K562 (cell line): ENCODE data around the gene INA. TPM values are rescaled to one million over a fixed set of nuclear protein-coding genes. Genes with fewer than 3 reads are reported as not detected.

ENCODE experiments used
- C11orf30 ChIP-seq: fragments of 450-650 bp; IDR thresholded peaks from 2 replicates; pipeline ENCODE4 v1.6.1; 2016; ENCODE audit warnings: low read depth, mild to moderate bottlenecking
- ELK1 ChIP-seq: sonication (generic); formaldehyde crosslinking; IDR thresholded peaks from 2 replicates; pipeline ENCODE4 v1.8.1; 2022; ENCODE audit warnings: missing genetic modification reagents
- FOXK1 ChIP-seq: sonication (generic); formaldehyde crosslinking; IDR thresholded peaks from 2 replicates; pipeline ENCODE4 v1.8.0; 2022; ENCODE audit warnings: missing genetic modification reagents, mild to moderate bottlenecking, borderline replicate concordance
- FOXO4 ChIP-seq: fragments of 450-650 bp; formaldehyde crosslinking; IDR thresholded peaks from 2 replicates; pipeline ENCODE4 v1.4.0; 2020; ENCODE audit warnings: mild to moderate bottlenecking, moderate library complexity
- KLF10 ChIP-seq: fragments of 250-450 bp; sonication (Bioruptor Pico); IDR thresholded peaks from 2 replicates; pipeline ENCODE4 v1.6.1; 2021; ENCODE audit warnings: matching md5 sums
- LARP7 ChIP-seq: fragments of 450-650 bp; IDR thresholded peaks from 2 replicates; pipeline ENCODE4 v1.6.1; 2016
- MBD1 ChIP-seq: fragments of 250-450 bp; sonication (Bioruptor Pico); IDR thresholded peaks from 2 replicates; pipeline ENCODE4 v1.8.0; 2022; ENCODE audit warnings: inconsistent platforms
- NBN ChIP-seq: fragments of 450-650 bp; IDR thresholded peaks from 2 replicates; pipeline ENCODE4 v1.6.1; 2016; ENCODE audit warnings: low read depth, mild to moderate bottlenecking
- RBM34 ChIP-seq: fragments of 200-400 bp; formaldehyde crosslinking; IDR thresholded peaks from 2 replicates; pipeline ENCODE4 v1.6.1; 2018; ENCODE audit warnings: low read length, borderline replicate concordance; ENCODE audit not compliant: insufficient read depth
- SIX5 ChIP-seq, 2 experiments: IDR thresholded peaks; 2 replicates each; pipeline ENCODE4 v1.6.1; 2011; ENCODE audit warnings: low read length in 2 of 2, borderline replicate concordance in 1 of 2, low read depth in 1 of 2, mild to moderate bottlenecking in 1 of 2, moderate library complexity in 1 of 2; ENCODE audit not compliant: insufficient read depth in 1 of 2
- TFAM ChIP-seq: fragments of 250-450 bp; sonication (Bioruptor Pico); conservative IDR thresholded peaks from 2 replicates; pipeline ENCODE4 v1.5.0; 2021; ENCODE audit warnings: mild to moderate bottlenecking, moderate library complexity
- ZBTB49 ChIP-seq: sonication (generic); formaldehyde crosslinking; IDR thresholded peaks from 2 replicates; pipeline ENCODE4 v1.8.0; 2022; ENCODE audit warnings: missing genetic modification reagents, mild to moderate bottlenecking, borderline replicate concordance
- ZNF77 ChIP-seq: fragments of 250-450 bp; sonication (Bioruptor Pico); IDR thresholded peaks from 2 replicates; pipeline ENCODE4 v1.5.0; 2020
- polyA plus RNA-seq, 8 experiments: library from polyadenylated mRNA; depleted of rRNA in 4 of 8; stranded (reverse) in 5 of 8; unstranded in 3 of 8; fragments of >200 nt; fragmentation: Nextera tagmentation in 2 of 8; fragmentation: Illumina TruSeq in 1 of 8; extraction: Ambion mirVana in 2 of 8; extraction: Trizol in 1 of 8; gene quantifications; 2 replicates each; pipeline versions ENCODE4 v1.2.1 to v1.2.3, GENCODE V29; 2011 to 2014; ENCODE audit warnings: inconsistent platforms in 1 of 8, missing spikeins in 1 of 8
- small RNA-seq: library from RNA; depleted of rRNA; stranded (forward); fragments of <200 nt; gene quantifications from one replicate; pipeline ENCODE3, GENCODE V24; 2014
- total RNA-seq, 7 experiments: library from RNA; depleted of rRNA in 6 of 7; stranded (reverse); fragments of >200 nt in 6 of 7; fragmentation: Illumina TruSeq in 2 of 7; extraction: Trizol in 2 of 7; gene quantifications; 2 replicates each; pipeline versions ENCODE4 v1.2.1 to v1.2.3, GENCODE V29; 2011 to 2021; ENCODE audit warnings: low replicate concordance in 1 of 7

Gene INA
- total and polyA plus RNA-seq, 9 of the 15 experiments (the other 6 are each of a cell fraction or from before 2014, with no cell fraction given): not detected

- TF ChIP-seq ZBTB49 (CRISPR knock-in tag) (no peak), LARP7 (no peak), TFAM (CRISPR knock-in tag) (no peak), MBD1 (no peak), ELK1 (no peak), KLF10 (no peak), NBN (no peak), ZNF77 (CRISPR knock-in tag) (no peak), C11orf30 (peak; percentile 35; the same call in 1 of the 2 replicates), FOXO4 (no peak), RBM34 (no peak), SIX5 (IDR thresholded peaks at IDR 0.05; ENCODE audit: borderline replicate concordance in 1 of 2, insufficient read depth in 1 of 2, low read depth in 1 of 2, low read length in 2 of 2) (no peak), FOXK1 (CRISPR knock-in tag) (no peak)
Observed at GRCh38 chr10:103336370-103336769, 59.4 kb downstream of the INA start (continued).

Small RNAs within 50 kb of the gene (small RNA-seq; reads per million reads assigned to genes)
- gene RNU11-3P: not detected

Other genes with a start within 250 kb of the INA start
Only the 7 nearest of the 10 such genes appear.
- 26.5 and 26.7 TPM in 2 replicates for gene NT5C2, start 83.9 kb upstream of the INA start, total RNA-seq (2014; rRNA removed)
- 26.7 and 28.1 TPM in 2 replicates for gene NT5C2, start 83.9 kb upstream of the INA start, total RNA-seq (2014; rRNA removed; fragmentation: Illumina TruSeq; extraction: Trizol)
- gene NT5C2, start 83.9 kb upstream of the INA start, total RNA-seq (2015; rRNA removed; fragmentation: Illumina TruSeq; extraction: Trizol): 34.4 and 40.1 TPM in 2 replicates
- gene NT5C2, start 83.9 kb upstream of the INA start, total RNA-seq (2021): 24.3 and 27.7 TPM in 2 replicates
- gene NT5C2, start 83.9 kb upstream of the INA start, polyA plus RNA-seq (2011; rRNA removed): 28.5 and 45.2 TPM in 2 replicates
- 30.0 and 37.7 TPM in 2 replicates for gene NT5C2, start 83.9 kb upstream of the INA start, polyA plus RNA-seq (2014; fragmentation: Illumina TruSeq; extraction: Trizol)
- gene NT5C2, start 83.9 kb upstream of the INA start, polyA plus RNA-seq (2014; fragmentation: Nextera tagmentation; extraction: Ambion mirVana): 10 to 100 TPM; 11.3 to 29.4 TPM
- gene NT5C2, start 83.9 kb upstream of the INA start, polyA plus RNA-seq (2014; rRNA removed): 25.3 and 30.0 TPM in 2 replicates
- gene RPEL1, start 31.3 kb upstream of the INA start, total RNA-seq (2014; rRNA removed): 0.04 TPM in 1 of 2 replicates, not detected in the other
- gene RPEL1, start 31.3 kb upstream of the INA start, total RNA-seq (2014; rRNA removed; fragmentation: Illumina TruSeq; extraction: Trizol): 0.07 and 0.10 TPM in 2 replicates
- gene RPEL1, start 31.3 kb upstream of the INA start, total RNA-seq (2015; rRNA removed; fragmentation: Illumina TruSeq; extraction: Trizol): not detected in 2 replicates
- gene RPEL1, start 31.3 kb upstream of the INA start, total RNA-seq (2021): 0.07 and 0.09 TPM in 2 replicates
- 0.14 and 0.15 TPM in 2 replicates for gene RPEL1, start 31.3 kb upstream of the INA start, polyA plus RNA-seq (2011; rRNA removed)
- 0.07 TPM in 1 of 2 replicates, not detected in the other for gene RPEL1, start 31.3 kb upstream of the INA start, polyA plus RNA-seq (2014; fragmentation: Illumina TruSeq; extraction: Trizol)
- under 1 TPM; 0.04 to 0.06 TPM for gene RPEL1, start 31.3 kb upstream of the INA start, polyA plus RNA-seq (2014; fragmentation: Nextera tagmentation; extraction: Ambion mirVana)
- not detected in 2 replicates for gene RPEL1, start 31.3 kb upstream of the INA start, polyA plus RNA-seq (2014; rRNA removed)
- gene PCGF6, start 74.0 kb downstream of the INA start, total RNA-seq (2014; rRNA removed): 21.4 and 21.5 TPM in 2 replicates
- 24.6 and 29.7 TPM in 2 replicates for gene PCGF6, start 74.0 kb downstream of the INA start, total RNA-seq (2014; rRNA removed; fragmentation: Illumina TruSeq; extraction: Trizol)
- 17.9 and 18.5 TPM in 2 replicates for gene PCGF6, start 74.0 kb downstream of the INA start, total RNA-seq (2015; rRNA removed; fragmentation: Illumina TruSeq; extraction: Trizol)
- 18.1 and 23.5 TPM in 2 replicates for gene PCGF6, start 74.0 kb downstream of the INA start, total RNA-seq (2021)
- gene PCGF6, start 74.0 kb downstream of the INA start, polyA plus RNA-seq (2011; rRNA removed): 14.6 and 23.2 TPM in 2 replicates
- 14.6 and 15.3 TPM in 2 replicates for gene PCGF6, start 74.0 kb downstream of the INA start, polyA plus RNA-seq (2014; fragmentation: Illumina TruSeq; extraction: Trizol)
- 10 to 100 TPM in 1 of 2 experiments, 1 to 10 TPM in 1; 8.4 to 10.2 TPM for gene PCGF6, start 74.0 kb downstream of the INA start, polyA plus RNA-seq (2014; fragmentation: Nextera tagmentation; extraction: Ambion mirVana)
- 17.9 and 20.6 TPM in 2 replicates for gene PCGF6, start 74.0 kb downstream of the INA start, polyA plus RNA-seq (2014; rRNA removed)
- 8.0 and 12.0 TPM in 2 replicates for gene TAF5, start 90.8 kb downstream of the INA start, total RNA-seq (2014; rRNA removed)
- gene TAF5, start 90.8 kb downstream of the INA start, total RNA-seq (2014; rRNA removed; fragmentation: Illumina TruSeq; extraction: Trizol): 11.6 and 12.5 TPM in 2 replicates
- gene TAF5, start 90.8 kb downstream of the INA start, total RNA-seq (2015; rRNA removed; fragmentation: Illumina TruSeq; extraction: Trizol): 11.2 and 11.9 TPM in 2 replicates
- gene TAF5, start 90.8 kb downstream of the INA start, total RNA-seq (2021): 9.3 TPM in 2 replicates
- gene TAF5, start 90.8 kb downstream of the INA start, polyA plus RNA-seq (2011; rRNA removed): 8.9 and 11.9 TPM in 2 replicates
- gene TAF5, start 90.8 kb downstream of the INA start, polyA plus RNA-seq (2014; fragmentation: Illumina TruSeq; extraction: Trizol): 7.9 and 9.9 TPM in 2 replicates
- 1 to 10 TPM; 4.2 to 5.5 TPM for gene TAF5, start 90.8 kb downstream of the INA start, polyA plus RNA-seq (2014; fragmentation: Nextera tagmentation; extraction: Ambion mirVana)
- gene TAF5, start 90.8 kb downstream of the INA start, polyA plus RNA-seq (2014; rRNA removed): 6.5 and 8.2 TPM in 2 replicates
- gene ATP5MK, start 119.3 kb downstream of the INA start, total RNA-seq (2014; rRNA removed): 182 and 185 TPM in 2 replicates
- 741 and 857 TPM in 2 replicates for gene ATP5MK, start 119.3 kb downstream of the INA start, total RNA-seq (2014; rRNA removed; fragmentation: Illumina TruSeq; extraction: Trizol)
- gene ATP5MK, start 119.3 kb downstream of the INA start, total RNA-seq (2015; rRNA removed; fragmentation: Illumina TruSeq; extraction: Trizol): 634 and 717 TPM in 2 replicates
- gene ATP5MK, start 119.3 kb downstream of the INA start, total RNA-seq (2021): 497 and 564 TPM in 2 replicates
- 564 and 776 TPM in 2 replicates for gene ATP5MK, start 119.3 kb downstream of the INA start, polyA plus RNA-seq (2011; rRNA removed)
- gene ATP5MK, start 119.3 kb downstream of the INA start, polyA plus RNA-seq (2014; fragmentation: Illumina TruSeq; extraction: Trizol): 906 and 923 TPM in 2 replicates
- gene ATP5MK, start 119.3 kb downstream of the INA start, polyA plus RNA-seq (2014; fragmentation: Nextera tagmentation; extraction: Ambion mirVana): 1,000 to 10,000 TPM; 1,599 to 1,810 TPM
- 553 and 576 TPM in 2 replicates for gene ATP5MK, start 119.3 kb downstream of the INA start, polyA plus RNA-seq (2014; rRNA removed)
- gene PDCD11, start 119.5 kb downstream of the INA start, total RNA-seq (2014; rRNA removed): 50.0 and 58.4 TPM in 2 replicates
- 51.1 and 52.9 TPM in 2 replicates for gene PDCD11, start 119.5 kb downstream of the INA start, total RNA-seq (2014; rRNA removed; fragmentation: Illumina TruSeq; extraction: Trizol)
- 55.0 and 57.8 TPM in 2 replicates for gene PDCD11, start 119.5 kb downstream of the INA start, total RNA-seq (2015; rRNA removed; fragmentation: Illumina TruSeq; extraction: Trizol)
- gene PDCD11, start 119.5 kb downstream of the INA start, total RNA-seq (2021): 73.8 and 74.1 TPM in 2 replicates
- 29.4 and 31.5 TPM in 2 replicates for gene PDCD11, start 119.5 kb downstream of the INA start, polyA plus RNA-seq (2011; rRNA removed)
- gene PDCD11, start 119.5 kb downstream of the INA start, polyA plus RNA-seq (2014; fragmentation: Illumina TruSeq; extraction: Trizol): 49.5 and 57.4 TPM in 2 replicates
- gene PDCD11, start 119.5 kb downstream of the INA start, polyA plus RNA-seq (2014; fragmentation: Nextera tagmentation; extraction: Ambion mirVana): 10 to 100 TPM; 14.8 to 18.8 TPM
- 36.6 and 43.5 TPM in 2 replicates for gene PDCD11, start 119.5 kb downstream of the INA start, polyA plus RNA-seq (2014; rRNA removed)
- not detected in 2 replicates for gene CALHM2, start 175.2 kb downstream of the INA start, total RNA-seq (2014; rRNA removed)
- not detected in 2 replicates for gene CALHM2, start 175.2 kb downstream of the INA start, total RNA-seq (2014; rRNA removed; fragmentation: Illumina TruSeq; extraction: Trizol)
- not detected in 2 replicates for gene CALHM2, start 175.2 kb downstream of the INA start, total RNA-seq (2015; rRNA removed; fragmentation: Illumina TruSeq; extraction: Trizol)
- 0.16 TPM in 1 of 2 replicates, not detected in the other for gene CALHM2, start 175.2 kb downstream of the INA start, total RNA-seq (2021)
- 0.08 and 0.39 TPM in 2 replicates for gene CALHM2, start 175.2 kb downstream of the INA start, polyA plus RNA-seq (2011; rRNA removed)
- gene CALHM2, start 175.2 kb downstream of the INA start, polyA plus RNA-seq (2014; fragmentation: Illumina TruSeq; extraction: Trizol): not detected in 2 replicates
- gene CALHM2, start 175.2 kb downstream of the INA start, polyA plus RNA-seq (2014; fragmentation: Nextera tagmentation; extraction: Ambion mirVana): under 1 TPM; 0.13 to 0.14 TPM
- gene CALHM2, start 175.2 kb downstream of the INA start, polyA plus RNA-seq (2014; rRNA removed): not detected in 2 replicates